Mesothelial cell of epicardium (in vitro differentiated cells): Measurements from ENCODE around the gene PPP1R9A. TPM values are rescaled to one million over a fixed set of nuclear protein-coding genes. Genes with fewer than 3 reads are reported as not detected.
A peak's percentile ranks its signal among the peaks of the same experiment; 100 is the strongest.

Source experiments
- DNase-seq, 2 experiments: peaks; one replicate each; pipeline ENCODE4 v3.0.0; 2021; ENCODE audit warnings: low spot score in 2 of 2; ENCODE audit not compliant: unreplicated experiment in 2 of 2
- H3K27ac Mint-ChIP-seq: 2 replicates; pipeline ENCODE4 v1.8.0; 2021; ENCODE audit warnings: mixed read lengths
- H3K27me3 Mint-ChIP-seq: 2 replicates; pipeline ENCODE4 v1.8.0; 2021; ENCODE audit warnings: low read depth, mixed read lengths
- H3K36me3 Mint-ChIP-seq: 2 replicates; pipeline ENCODE4 v1.8.0; 2021; ENCODE audit warnings: mixed read lengths
- H3K4me1 Mint-ChIP-seq: 2 replicates; pipeline ENCODE4 v1.8.0; 2021; ENCODE audit warnings: mixed read lengths
- H3K4me3 Mint-ChIP-seq: 2 replicates; pipeline ENCODE4 v1.8.0; 2021; ENCODE audit warnings: mild to moderate bottlenecking, moderate library complexity, mixed read lengths
- H3K9me3 Mint-ChIP-seq: 2 replicates; pipeline ENCODE4 v1.8.0; 2021; ENCODE audit warnings: mixed read lengths
- total RNA-seq: library from RNA; stranded (reverse); gene quantifications from 3 replicates; pipeline ENCODE4 v1.2.1, GENCODE V29; 2021
- TF ChIP-seq, protein P1 (sequence below): fragments of 200-600 bp; sonication (generic); IDR thresholded peaks from one replicate; pipeline ENCODE4 v1.5.0; 2021; ENCODE audit warnings: antibody characterized with exemption; ENCODE audit not compliant: unreplicated experiment

PPP1R9A gene
- total RNA-seq, 1 donor from 2014 or later: 39.3 TPM

GRCh38 chr7:95059842-95060313, 152.5 kb downstream of the PPP1R9A start:
- no peak for DNase-seq
- no peak overlapping the region for H3K4me3 Mint-ChIP-seq
- H3K36me3 Mint-ChIP-seq: no peaks in the 10 kb centered on the region
- H3K27me3 Mint-ChIP-seq: no peaks in the 10 kb centered on the region
- peak overlapping the region; percentile 92 for H3K27ac Mint-ChIP-seq
- peaks cover 33% of the 10 kb centered on the region for H3K4me1 Mint-ChIP-seq
- H3K9me3 Mint-ChIP-seq: no peaks in the 10 kb centered on the region
- TF ChIP-seq, protein P1, sequence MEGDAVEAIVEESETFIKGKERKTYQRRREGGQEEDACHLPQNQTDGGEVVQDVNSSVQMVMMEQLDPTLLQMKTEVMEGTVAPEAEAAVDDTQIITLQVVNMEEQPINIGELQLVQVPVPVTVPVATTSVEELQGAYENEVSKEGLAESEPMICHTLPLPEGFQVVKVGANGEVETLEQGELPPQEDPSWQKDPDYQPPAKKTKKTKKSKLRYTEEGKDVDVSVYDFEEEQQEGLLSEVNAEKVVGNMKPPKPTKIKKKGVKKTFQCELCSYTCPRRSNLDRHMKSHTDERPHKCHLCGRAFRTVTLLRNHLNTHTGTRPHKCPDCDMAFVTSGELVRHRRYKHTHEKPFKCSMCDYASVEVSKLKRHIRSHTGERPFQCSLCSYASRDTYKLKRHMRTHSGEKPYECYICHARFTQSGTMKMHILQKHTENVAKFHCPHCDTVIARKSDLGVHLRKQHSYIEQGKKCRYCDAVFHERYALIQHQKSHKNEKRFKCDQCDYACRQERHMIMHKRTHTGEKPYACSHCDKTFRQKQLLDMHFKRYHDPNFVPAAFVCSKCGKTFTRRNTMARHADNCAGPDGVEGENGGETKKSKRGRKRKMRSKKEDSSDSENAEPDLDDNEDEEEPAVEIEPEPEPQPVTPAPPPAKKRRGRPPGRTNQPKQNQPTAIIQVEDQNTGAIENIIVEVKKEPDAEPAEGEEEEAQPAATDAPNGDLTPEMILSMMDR: no peak

GRCh38 chr7:95062901-95063300, 155.5 kb downstream of the PPP1R9A start:
- Mint-ChIP-seq H3K27me3 (no peaks in the 10 kb centered on the region), H3K4me3 (no peak overlapping the region), H3K9me3 (no peaks in the 10 kb centered on the region), H3K36me3 (no peaks in the 10 kb centered on the region), H3K4me1 (peaks cover 34% of the 10 kb centered on the region), H3K27ac (no peak overlapping the region)
- TF ChIP-seq, protein P1: no peak
- DNase-seq: no peak

DNA sequence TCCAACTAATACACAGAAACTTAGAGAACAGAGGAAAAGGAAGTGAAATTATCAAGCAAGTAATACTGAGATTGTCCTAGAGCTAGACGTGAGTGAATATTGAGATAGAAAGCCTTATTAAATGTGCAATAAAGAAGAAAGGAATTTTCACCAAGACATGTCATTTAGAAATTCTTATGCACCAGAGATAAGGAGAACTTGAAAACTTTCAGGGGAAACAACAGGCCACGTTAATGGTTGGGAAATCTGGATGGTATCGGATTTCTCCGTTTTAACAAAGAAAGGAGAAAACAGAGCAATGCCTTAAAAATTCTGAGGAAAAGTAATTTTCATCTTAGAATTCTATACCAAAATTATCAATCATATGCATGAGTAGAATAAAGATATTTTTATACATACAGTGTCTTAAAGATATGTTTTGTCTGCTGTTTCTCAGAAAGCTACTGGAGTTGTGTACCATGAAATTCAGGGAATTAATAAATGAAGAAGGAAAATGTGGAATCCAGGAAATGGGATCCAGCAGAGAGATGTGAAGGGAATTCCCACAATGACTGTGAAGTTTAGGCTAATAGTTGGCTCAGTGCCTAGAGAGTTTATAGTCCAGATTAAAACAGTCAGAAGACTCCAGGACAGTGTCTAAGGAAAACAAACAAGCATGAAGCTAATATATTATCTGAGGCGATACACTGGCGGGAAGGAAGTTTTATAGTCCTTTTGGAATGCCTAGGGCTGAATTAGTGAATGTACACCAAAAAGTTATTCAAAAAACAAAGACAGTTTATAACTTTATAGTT, 159.5 kb downstream of the PPP1R9A start:
- DNase-seq: no peak
- Mint-ChIP-seq H3K9me3 (no peaks in the 10 kb centered on the region), H3K4me1 (peaks cover 19% of the 10 kb centered on the region), H3K36me3 (no peaks in the 10 kb centered on the region), H3K27me3 (no peaks in the 10 kb centered on the region), H3K4me3 (no peak overlapping the region), H3K27ac (peak overlapping the region; percentile 77)
- TF ChIP-seq, protein P1: no peak

DNA sequence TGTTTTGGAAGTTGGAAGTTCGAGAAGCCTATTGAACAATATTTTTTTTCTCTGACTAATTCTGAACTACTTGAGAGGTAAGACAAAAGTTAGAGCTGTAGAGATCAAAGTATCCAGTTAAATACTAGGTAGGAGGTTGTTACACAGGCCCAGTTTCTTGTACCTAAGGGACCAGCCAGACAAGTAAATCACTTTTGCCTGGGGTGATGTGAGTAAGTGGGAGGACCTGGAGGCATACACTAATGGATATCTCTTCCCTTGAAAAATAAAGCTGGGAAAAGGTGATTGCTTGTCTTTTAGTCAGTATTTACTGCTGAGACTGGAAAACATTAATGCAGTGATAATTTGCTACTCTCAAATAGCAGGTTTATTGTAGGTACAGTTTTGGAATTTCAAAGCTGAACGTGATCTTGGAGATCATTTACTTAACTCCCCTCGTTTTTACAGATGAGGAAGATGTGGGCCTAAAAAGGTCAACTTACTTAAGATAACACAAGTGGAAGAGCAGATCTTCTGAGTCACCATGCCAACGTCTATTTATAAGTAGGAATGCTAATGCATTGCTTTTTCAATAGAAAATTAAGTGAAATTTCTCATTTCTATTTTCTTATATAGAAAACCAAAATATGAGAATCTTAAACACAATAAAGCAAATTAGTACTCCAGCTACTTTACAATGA, 181.3 kb downstream of the PPP1R9A start:
- DNase-seq: no peak
- no peak overlapping the region for H3K4me3 Mint-ChIP-seq
- TF ChIP-seq, protein P1: no peak
- no peaks in the 10 kb centered on the region for H3K27me3 Mint-ChIP-seq
- H3K4me1 Mint-ChIP-seq: peaks cover 26% of the 10 kb centered on the region
- peaks cover 4% of the 10 kb centered on the region for H3K9me3 Mint-ChIP-seq
- H3K27ac Mint-ChIP-seq: peak overlapping the region; percentile 60
- peaks cover 2% of the 10 kb centered on the region for H3K36me3 Mint-ChIP-seq

- TF ChIP-seq, protein P1: no peak
- H3K27ac Mint-ChIP-seq: peak overlapping the region; percentile 25
- H3K9me3 Mint-ChIP-seq: no peaks in the 10 kb centered on the region
- H3K4me1 Mint-ChIP-seq: peaks cover 31% of the 10 kb centered on the region
- H3K36me3 Mint-ChIP-seq: peaks cover 2% of the 10 kb centered on the region
- no peak overlapping the region for H3K4me3 Mint-ChIP-seq
- H3K27me3 Mint-ChIP-seq: no peaks in the 10 kb centered on the region
- no peak for DNase-seq
Measured at GRCh38 chr7:95089414-95090315, 182.3 kb downstream of the PPP1R9A start.
